HepG2 (cell line): ENCODE results near the gene ZNF687. TPM values are rescaled to one million over a fixed set of nuclear protein-coding genes. Genes with fewer than 3 reads are reported as not detected.

ENCODE experiments used
- ATAC-seq: fragments of 200-7000 bp; cut with Tn5 transposase; 3 replicates; pipeline ENCODE4 v1.9.1; 2020; ENCODE audit warnings: mild to moderate bottlenecking, moderate library complexity
- BruUV-seq: library from RNA; stranded (reverse); fragments of 400-500 nt; replicated peaks from 2 replicates; lab custom pipeline; 2021; lab: Mats Ljungman, UMichigan
- CTCF ChIA-PET: fragments of 300-600 bp; formaldehyde crosslinking; extraction: SDS; loops from one replicate; lab custom pipeline; 2021; ENCODE audit warnings: low total read pairs, inconsistent platforms, low intra/inter-chr PET ratio; lab: Yijun Ruan, JAX
- POLR2A ChIA-PET: fragments of 350-600 bp; sonication (Branson Sonifier 250); formaldehyde crosslinking; loops from one replicate; lab custom pipeline; 2020; ENCODE audit warnings: antibody characterized with exemption, inconsistent platforms; lab: Yijun Ruan, JAX
- DNase-seq: peaks from one replicate; pipeline ENCODE4 v3.0.0-alpha.2; 2015; ENCODE audit warnings: low spot score
- FAIRE-seq: peaks from 3 replicates; lab custom pipeline; 2011; peaks lifted over from hg19 to GRCh38; lab: Jason Lieb, UNC
- H2AFZ ChIP-seq: one replicate; pipeline ENCODE4 v1.6.1; 2011; ENCODE audit warnings: low read length, inconsistent platforms
- H3K27ac ChIP-seq: fragments of 300-600 bp; 3 replicates; pipeline ENCODE4 v1.8.0; 2011; ENCODE audit warnings: mixed run types, mild to moderate bottlenecking, mixed read lengths, low read length, inconsistent platforms; ENCODE audit not compliant: insufficient read depth; ENCODE audit errors: extremely low read length
- H3K27me3 ChIP-seq, 2 experiments: fragments of 200-600 bp in 1 of 2; 2 replicates in 1 of 2; 3 replicates in 1 of 2; pipeline versions ENCODE4 v1.6.0 to v1.8.0; 2011; ENCODE audit warnings: low read length in 2 of 2, mild to moderate bottlenecking in 2 of 2, moderate library complexity in 2 of 2, inconsistent platforms in 1 of 2; ENCODE audit not compliant: insufficient read depth in 2 of 2, control insufficient read depth in 1 of 2
- H3K36me3 ChIP-seq, 2 experiments: fragments of 200-600 bp in 1 of 2; replicated peaks in 1 of 2; 2 replicates in 1 of 2; 3 replicates in 1 of 2; pipeline versions ENCODE4 v1.5.1 to v1.8.0; 2011; ENCODE audit warnings: low read length in 2 of 2, inconsistent platforms in 1 of 2; ENCODE audit not compliant: insufficient read depth in 2 of 2, control insufficient read depth in 1 of 2
- H3K4me1 ChIP-seq: 2 replicates; pipeline ENCODE4 v1.5.1; 2012; ENCODE audit warnings: low read length, inconsistent platforms; ENCODE audit not compliant: insufficient read depth
- H3K4me2 ChIP-seq: 2 replicates; pipeline ENCODE4 v1.6.0; 2011; ENCODE audit warnings: low read depth, low read length, inconsistent platforms
- H3K4me3 ChIP-seq, 3 experiments: fragments of 200-600 bp in 1 of 3; sonication (generic), shearing (Covaris generic) in 1 of 3; replicated peaks in 1 of 3; 2 replicates each; pipeline ENCODE4 v1.5.1; 2011 to 2016; ENCODE audit warnings: low read length in 3 of 3, inconsistent platforms in 2 of 3, low read depth in 2 of 3, mild to moderate bottlenecking in 2 of 3, control low read depth in 1 of 3, mixed read lengths in 1 of 3; ENCODE audit not compliant: insufficient read depth in 1 of 3
- H3K79me2 ChIP-seq: one replicate; pipeline ENCODE4 v1.6.1; 2011; ENCODE audit warnings: low read length, inconsistent platforms; ENCODE audit not compliant: insufficient read depth
- H3K9ac ChIP-seq: 2 replicates; pipeline ENCODE4 v1.6.0; 2011; ENCODE audit warnings: mild to moderate bottlenecking, low read depth, low read length, inconsistent platforms; ENCODE audit not compliant: insufficient read depth
- H3K9me3 ChIP-seq: 2 replicates; pipeline ENCODE4 v1.5.1; 2012; ENCODE audit warnings: mild to moderate bottlenecking, low read length
- H4K20me1 ChIP-seq: 2 replicates; pipeline ENCODE4 v1.6.0; 2011; ENCODE audit warnings: inconsistent platforms, mild to moderate bottlenecking, low read length, moderate library complexity; ENCODE audit not compliant: insufficient read depth
- AHR ChIP-seq: IDR thresholded peaks from 2 replicates; pipeline ENCODE4 v1.6.1; 2018; ENCODE audit warnings: missing genetic modification reagents, missing compliant biosample characterization
- ATF5 ChIP-seq: sonication (generic); formaldehyde crosslinking; IDR thresholded peaks from 2 replicates; pipeline ENCODE4 v1.4.0; 2020; ENCODE audit warnings: mild to moderate bottlenecking, low read depth, missing genetic modification reagents
- ATF6 ChIP-seq: sonication (generic); formaldehyde crosslinking; conservative IDR thresholded peaks from 2 replicates; pipeline ENCODE4 v1.4.0; 2020; ENCODE audit warnings: missing genetic modification reagents
- BCL6 ChIP-seq: IDR thresholded peaks from 2 replicates; pipeline ENCODE4 v1.6.1; 2016; ENCODE audit warnings: missing genetic modification reagents, missing compliant biosample characterization
- GATA4 ChIP-seq: sonication (generic); IDR thresholded peaks from 2 replicates; pipeline ENCODE4 v1.6.1; 2016; ENCODE audit warnings: antibody characterized with exemption, low read depth, borderline replicate concordance
- HNF4G ChIP-seq, 2 experiments: sonication (generic) in 1 of 2; formaldehyde crosslinking in 1 of 2; IDR thresholded peaks; 2 replicates each; pipeline versions ENCODE4 v1.4.0 to v1.6.1; 2011 to 2020; ENCODE audit warnings: borderline replicate concordance in 2 of 2, low read depth in 2 of 2, mild to moderate bottlenecking in 2 of 2, low read length in 1 of 2, missing genetic modification reagents in 1 of 2, moderate library complexity in 1 of 2
- LCORL ChIP-seq, 2 experiments: fragments of 450-650 bp in 1 of 2; sonication (generic) in 1 of 2; formaldehyde crosslinking in 1 of 2; IDR thresholded peaks; 2 replicates each; pipeline versions ENCODE4 v1.5.0 to v1.6.1; 2017 to 2020; ENCODE audit warnings: antibody characterized with exemption in 1 of 2, missing genetic modification reagents in 1 of 2
- MAFK ChIP-seq, 2 experiments: IDR thresholded peaks in 1 of 2; conservative IDR thresholded peaks in 1 of 2; 2 replicates each; pipeline ENCODE4 v1.6.1; 2011; ENCODE audit warnings: improper control_type of control experiment in 2 of 2, low read length in 2 of 2
- POLR2AphosphoS5 ChIP-seq: IDR thresholded peaks from 2 replicates; pipeline ENCODE4 v1.6.1; 2012; ENCODE audit warnings: low read depth, low read length
- PRMT3 ChIP-seq: sonication (generic); formaldehyde crosslinking; IDR thresholded peaks from 2 replicates; pipeline ENCODE4 v1.8.1; 2022; ENCODE audit warnings: low read depth, mild to moderate bottlenecking, moderate library complexity, missing genetic modification reagents, borderline replicate concordance
- RFX3 ChIP-seq: IDR thresholded peaks from 2 replicates; pipeline ENCODE4 v1.6.1; 2016; ENCODE audit warnings: missing biosample characterization, missing genetic modification reagents
- SOX6 ChIP-seq, 2 experiments: fragments of 450-650 bp in 1 of 2; sonication (generic) in 1 of 2; formaldehyde crosslinking in 1 of 2; IDR thresholded peaks; 2 replicates each; pipeline versions ENCODE4 v1.4.0 to v1.6.1; 2017 to 2020; ENCODE audit warnings: antibody characterized with exemption in 1 of 2, mild to moderate bottlenecking in 1 of 2, missing genetic modification reagents in 1 of 2
- ZFP36L2 ChIP-seq: sonication (generic); formaldehyde crosslinking; IDR thresholded peaks from 2 replicates; pipeline ENCODE4 v1.4.0; 2020; ENCODE audit warnings: missing genetic modification reagents
- ZFY ChIP-seq: sonication (generic); formaldehyde crosslinking; IDR thresholded peaks from 2 replicates; pipeline ENCODE4 v1.4.0; 2020; ENCODE audit warnings: missing genetic modification reagents
- ZNF460 ChIP-seq: sonication (generic); formaldehyde crosslinking; IDR thresholded peaks from 2 replicates; pipeline ENCODE4 v1.5.1; 2020; ENCODE audit warnings: missing genetic modification reagents, mild to moderate bottlenecking, borderline replicate concordance
- ZNF678 ChIP-seq: sonication (generic); formaldehyde crosslinking; IDR thresholded peaks from 2 replicates; pipeline ENCODE4 v1.4.0; 2020; ENCODE audit warnings: mild to moderate bottlenecking, missing genetic modification reagents
- ZNF691 ChIP-seq: sonication (generic); formaldehyde crosslinking; IDR thresholded peaks from 2 replicates; pipeline ENCODE4 v1.4.0; 2020; ENCODE audit warnings: missing genetic modification reagents, low read depth, mild to moderate bottlenecking, borderline replicate concordance
- ZNF790 ChIP-seq: sonication (generic); formaldehyde crosslinking; IDR thresholded peaks from 2 replicates; pipeline ENCODE4 v1.8.0; 2022; ENCODE audit warnings: missing genetic modification reagents, mild to moderate bottlenecking, borderline replicate concordance
- ZSCAN25 ChIP-seq: sonication (generic); formaldehyde crosslinking; IDR thresholded peaks from 2 replicates; pipeline ENCODE4 v1.8.0; 2022; ENCODE audit warnings: mild to moderate bottlenecking, missing genetic modification reagents
- WGBS: methylation state at CpG from one replicate; pipeline ENCODE4 v1.1.6; 2017; ENCODE audit warnings: low lambda C conversion rate; 5-methylcytosine and 5-hydroxymethylcytosine counted together
- in situ Hi-C: cut with HindIII; loops from 2 replicates; pipeline ENCODE4 v1.10.0; 2017; ENCODE audit warnings: low pct_unique_long_range_greater_than_20kb; ENCODE audit not compliant: extremely low pct_ligation_motif_present
- intact Hi-C: fragments of 100-400 bp; cut with micrococcal nuclease; formaldehyde crosslinking; loops from one replicate; pipeline ENCODE4 v1.10.0; 2022; ENCODE audit not compliant: unreplicated experiment
- polyA plus RNA-seq, 8 experiments: library from polyadenylated mRNA; depleted of rRNA in 3 of 8; stranded (reverse) in 7 of 8; unstranded in 1 of 8; fragments of >200 nt; fragmentation: Illumina TruSeq in 4 of 8; extraction: Trizol in 4 of 8; gene quantifications; 2 replicates each; pipeline versions ENCODE4 v1.2.1 to v1.2.3, GENCODE V29; 2011 to 2016; ENCODE audit warnings: low read depth in 4 of 8, missing spikeins in 1 of 8, mixed read lengths in 1 of 8; ENCODE audit not compliant: insufficient read depth in 1 of 8
- total RNA-seq, 5 experiments: library from RNA; depleted of rRNA; stranded (reverse); fragments of >200 nt; fragmentation: Illumina TruSeq; extraction: Trizol; gene quantifications; 2 replicates each; pipeline ENCODE4 v1.2.3, GENCODE V29; 2016; ENCODE audit warnings: low read depth in 1 of 5

ZNF687 gene
- total and polyA plus RNA-seq, 2 of the 13 experiments (the other 11 are each of a cell fraction or from before 2014, with no cell fraction given): 14.1 to 16.5 TPM

- Histone ChIP-seq H3K36me3 (peaks cover 21 to 29% of the 10 kb centered on the region in 2 experiments), H3K4me2 (peak overlapping the region; percentile 79), H2AFZ (no peak overlapping the region), H3K4me1 (peaks cover 22% of the 10 kb centered on the region), H3K79me2 (peaks cover 32% of the 10 kb centered on the region), H3K9ac (peak overlapping the region; percentile 95), H3K4me3 (peak overlapping the region; percentile 78 to 93 (median 85)), H4K20me1 (peaks cover 9% of the 10 kb centered on the region; the same call in 1 of the 2 replicates), H3K27ac (peak overlapping the region; percentile 98), H3K27me3 (no peaks in the 10 kb centered on the region; a peak in 1 of 5 replicates), H3K9me3 (no peaks in the 10 kb centered on the region)
- 0% methylated on average over 17 of the region's 44 CpGs for WGBS
- DNase-seq (peak; percentile 31), FAIRE-seq (no peak), ATAC-seq (peak; percentile 45)
- POLR2A ChIA-PET: interaction anchor here (0.6 to 3.9 kb wide), 16 partner anchors 9 to 307 kb away, joined by 3 to 71 read pairs (median 4); partner anchors contain the start of genes PI4KB, PSMD4, SELENBP1 and TUFT1
- BruUV-seq: no TSS peak
- intact Hi-C loops (no loop called here), in situ Hi-C loops (no loop called here)
- CTCF ChIA-PET: no interaction called here
- TF ChIP-seq ATF6 (CRISPR knock-in tag): no peak
- no peak for TF ChIP-seq PRMT3
- TF ChIP-seq GATA4: no peak
- TF ChIP-seq LCORL (IDR thresholded peaks at IDR 0.05): no peak
- 0 out of 2 replicates have a peak, but pooled peaks have one; percentile 5 for TF ChIP-seq LCORL (CRISPR knock-in tag; IDR thresholded peaks at IDR 0.05)
- no peak for TF ChIP-seq POLR2AphosphoS5
- TF ChIP-seq BCL6 (CRISPR knock-in tag): no peak
- TF ChIP-seq ZNF790 (CRISPR knock-in tag): no peak
- TF ChIP-seq ZNF691 (CRISPR knock-in tag): no peak
- no peak for TF ChIP-seq RFX3
- TF ChIP-seq ZNF460 (CRISPR knock-in tag): no peak
- no peak for TF ChIP-seq ZFP36L2
- peak; percentile 60; the same call in 1 of the 2 replicates for TF ChIP-seq ZSCAN25 (CRISPR knock-in tag)
- TF ChIP-seq ZFY (CRISPR knock-in tag): peak; percentile 83
- no peak for TF ChIP-seq MAFK (conservative IDR thresholded peaks at IDR 0.05 in 1 of 2, IDR thresholded peaks at IDR 0.05 in 1 of 2; ENCODE audit: low read length in 2 of 2)
- no peak; the same call in 1 of the 2 replicates for TF ChIP-seq AHR
- TF ChIP-seq ZNF678 (CRISPR knock-in tag): 0 out of 2 replicates have a peak, but pooled peaks have one; percentile 34
- TF ChIP-seq HNF4G (IDR thresholded peaks at IDR 0.05; ENCODE audit: borderline replicate concordance, low read depth, low read length): peak; percentile 58
- TF ChIP-seq HNF4G (CRISPR knock-in tag; IDR thresholded peaks at IDR 0.05; ENCODE audit: borderline replicate concordance, low read depth): peak; percentile 73; the same call in 1 of the 2 replicates
- no peak for TF ChIP-seq ATF5 (CRISPR knock-in tag)
- no peak for TF ChIP-seq SOX6 (IDR thresholded peaks at IDR 0.05)
- TF ChIP-seq SOX6 (CRISPR knock-in tag; IDR thresholded peaks at IDR 0.05): no peak
Measured at GRCh38 chr1:151282883-151283725, 1.0 kb downstream of the ZNF687 start.
